Measurements from ENCODE around the gene SLC37A4. TPM values are rescaled to one million over a fixed set of nuclear protein-coding genes. Genes with fewer than 3 reads are reported as not detected.
"Not testable (repeated sequence)": the region's sequence is repeated elsewhere in the genome, so short reads cannot be mapped to it uniquely, and the experiment has no call there.

Gene SLC37A4
- polyA plus RNA-seq, 1 donor (not counting 4 experiments of a cell fraction or from before 2014, with no cell fraction given): 20.2 TPM

GRCh38 chr11:118996926-118997626, 33.6 kb downstream of the SLC37A4 start:
- peak overlapping the region; percentile 60 to 95 (median 93) for H3K4me3 ChIP-seq (ENCODE audit: control insufficient read depth in 2 of 3, extremely low read depth in 1 of 3, insufficient read depth in 2 of 3, low read depth in 1 of 3, low read length in 3 of 3)
- H3K36me3 ChIP-seq (ENCODE audit: control insufficient read depth in 2 of 2, extremely low read depth in 1 of 2, insufficient read depth in 2 of 2, low read length in 2 of 2): peaks cover 3 to 7% of the 10 kb centered on the region in 2 experiments
- no peak for DNase-seq (ENCODE audit: low read depth, low spot score)
- no peaks in the 10 kb centered on the region for H3K27me3 ChIP-seq (ENCODE audit: control insufficient read depth, extremely low read depth, insufficient read depth, low read length)
- peak overlapping the region; percentile 100 for H2AFZ ChIP-seq (ENCODE audit: control insufficient read depth, low read length)
- TF ChIP-seq, protein P1, sequence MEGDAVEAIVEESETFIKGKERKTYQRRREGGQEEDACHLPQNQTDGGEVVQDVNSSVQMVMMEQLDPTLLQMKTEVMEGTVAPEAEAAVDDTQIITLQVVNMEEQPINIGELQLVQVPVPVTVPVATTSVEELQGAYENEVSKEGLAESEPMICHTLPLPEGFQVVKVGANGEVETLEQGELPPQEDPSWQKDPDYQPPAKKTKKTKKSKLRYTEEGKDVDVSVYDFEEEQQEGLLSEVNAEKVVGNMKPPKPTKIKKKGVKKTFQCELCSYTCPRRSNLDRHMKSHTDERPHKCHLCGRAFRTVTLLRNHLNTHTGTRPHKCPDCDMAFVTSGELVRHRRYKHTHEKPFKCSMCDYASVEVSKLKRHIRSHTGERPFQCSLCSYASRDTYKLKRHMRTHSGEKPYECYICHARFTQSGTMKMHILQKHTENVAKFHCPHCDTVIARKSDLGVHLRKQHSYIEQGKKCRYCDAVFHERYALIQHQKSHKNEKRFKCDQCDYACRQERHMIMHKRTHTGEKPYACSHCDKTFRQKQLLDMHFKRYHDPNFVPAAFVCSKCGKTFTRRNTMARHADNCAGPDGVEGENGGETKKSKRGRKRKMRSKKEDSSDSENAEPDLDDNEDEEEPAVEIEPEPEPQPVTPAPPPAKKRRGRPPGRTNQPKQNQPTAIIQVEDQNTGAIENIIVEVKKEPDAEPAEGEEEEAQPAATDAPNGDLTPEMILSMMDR (optimal IDR thresholded peaks at IDR 0.05 in 1 of 3, IDR thresholded peaks at IDR 0.05 in 1 of 3, conservative IDR thresholded peaks at IDR 0.05 in 1 of 3; ENCODE audit: extremely low read depth in 1 of 3, insufficient read depth in 2 of 3, low read length in 3 of 3): peak in 2 of 3 experiments; percentile 35 to 41
- TF ChIP-seq EZH2 (IDR thresholded peaks at IDR 0.05; ENCODE audit: low read length): no peak
- H3K4me2 ChIP-seq (ENCODE audit: control insufficient read depth, extremely low read depth, insufficient read depth, low read depth, low read length): peak overlapping the region; percentile 98
- H3K4me1 ChIP-seq (ENCODE audit: control insufficient read depth, extremely low read depth, insufficient read depth, low read length): peaks cover 26% of the 10 kb centered on the region
- peaks cover 21% of the 10 kb centered on the region for H3K79me2 ChIP-seq (ENCODE audit: control insufficient read depth, insufficient read depth, low read length)
- peak overlapping the region; percentile 23 for H3K27ac ChIP-seq (ENCODE audit: control insufficient read depth, insufficient read depth, low read length)
- H4K20me1 ChIP-seq (ENCODE audit: control insufficient read depth, extremely low read depth, insufficient read depth, low read length): no peaks in the 10 kb centered on the region
- peak overlapping the region; percentile 76 for H3K9ac ChIP-seq (ENCODE audit: control insufficient read depth, extremely low read depth, insufficient read depth, low read length)
- dilution Hi-C loops (cut with MboI; ENCODE audit: extremely low pct_ligation_motif_present, low sequenced_read_pairs): no loop called here
- no peaks in the 10 kb centered on the region for H3K9me1 ChIP-seq (ENCODE audit: control insufficient read depth, extremely low read depth, insufficient read depth, low read length)
- peak; percentile 62 for FAIRE-seq
- no peaks in the 10 kb centered on the region for H3K9me3 ChIP-seq (ENCODE audit: control insufficient read depth, low read depth, low read length)

DNA sequence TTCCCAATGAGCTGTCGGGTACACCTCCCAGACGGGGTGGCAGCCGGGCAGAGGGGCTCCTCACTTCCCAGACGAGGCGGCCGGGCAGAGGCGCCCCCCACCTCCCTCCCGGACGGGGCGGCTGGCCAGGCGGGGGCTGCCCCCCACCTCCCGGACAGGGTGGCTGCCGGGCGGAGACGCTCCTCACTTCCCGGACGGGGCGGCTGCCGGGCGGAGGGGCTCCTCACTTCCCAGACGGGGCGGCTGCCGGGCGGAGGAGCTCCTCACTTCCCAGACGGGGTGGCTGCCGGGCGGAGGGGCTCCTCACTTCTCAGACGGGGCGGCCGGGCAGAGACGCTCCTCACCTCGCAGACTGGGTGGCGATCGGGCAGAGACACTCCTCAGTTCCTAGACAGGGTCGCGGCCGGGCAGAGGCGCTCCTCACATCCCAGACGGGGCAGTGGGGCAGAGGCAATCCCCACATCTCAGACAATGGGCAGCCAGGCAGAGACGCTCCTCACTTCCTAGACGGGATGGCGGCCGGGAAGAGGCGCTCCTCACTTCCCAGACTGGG, 39.1 kb downstream of the SLC37A4 start:
- H3K27ac ChIP-seq (ENCODE audit: control insufficient read depth, insufficient read depth, low read length); H3K36me3 ChIP-seq (ENCODE audit: control insufficient read depth in 2 of 2, extremely low read depth in 1 of 2, insufficient read depth in 2 of 2, low read length in 2 of 2); H3K4me2 ChIP-seq (ENCODE audit: control insufficient read depth, extremely low read depth, insufficient read depth, low read depth, low read length); FAIRE-seq; H3K4me3 ChIP-seq (ENCODE audit: control insufficient read depth in 2 of 3, extremely low read depth in 1 of 3, insufficient read depth in 2 of 3, low read depth in 1 of 3, low read length in 3 of 3); H3K9me3 ChIP-seq (ENCODE audit: control insufficient read depth, low read depth, low read length); dilution Hi-C loops (cut with MboI; ENCODE audit: extremely low pct_ligation_motif_present, low sequenced_read_pairs); DNase-seq (ENCODE audit: low read depth, low spot score); H3K27me3 ChIP-seq (ENCODE audit: control insufficient read depth, extremely low read depth, insufficient read depth, low read length); H3K4me1 ChIP-seq (ENCODE audit: control insufficient read depth, extremely low read depth, insufficient read depth, low read length); H3K9ac ChIP-seq (ENCODE audit: control insufficient read depth, extremely low read depth, insufficient read depth, low read length); H3K79me2 ChIP-seq (ENCODE audit: control insufficient read depth, insufficient read depth, low read length); H4K20me1 ChIP-seq (ENCODE audit: control insufficient read depth, extremely low read depth, insufficient read depth, low read length); H3K9me1 ChIP-seq (ENCODE audit: control insufficient read depth, extremely low read depth, insufficient read depth, low read length); H2AFZ ChIP-seq (ENCODE audit: control insufficient read depth, low read length): not testable (repeated sequence)
